Epithelial cell of prostate (primary cell): ENCODE measurements around the gene MEIOSIN.
"Not testable (repeated sequence)": the region's sequence is repeated elsewhere in the genome, so short reads cannot be mapped to it uniquely, and the experiment has no call there.

Source experiments
- DNase-seq: peaks from one replicate; pipeline ENCODE4 v3.0.0-alpha.2; 2011; ENCODE audit warnings: low read depth, low spot score
- H3K27ac ChIP-seq: fragments of 450-650 bp; 2 replicates; pipeline ENCODE4 v1.5.1; 2017; ENCODE audit warnings: mild to moderate bottlenecking

Gene MEIOSIN

DNA sequence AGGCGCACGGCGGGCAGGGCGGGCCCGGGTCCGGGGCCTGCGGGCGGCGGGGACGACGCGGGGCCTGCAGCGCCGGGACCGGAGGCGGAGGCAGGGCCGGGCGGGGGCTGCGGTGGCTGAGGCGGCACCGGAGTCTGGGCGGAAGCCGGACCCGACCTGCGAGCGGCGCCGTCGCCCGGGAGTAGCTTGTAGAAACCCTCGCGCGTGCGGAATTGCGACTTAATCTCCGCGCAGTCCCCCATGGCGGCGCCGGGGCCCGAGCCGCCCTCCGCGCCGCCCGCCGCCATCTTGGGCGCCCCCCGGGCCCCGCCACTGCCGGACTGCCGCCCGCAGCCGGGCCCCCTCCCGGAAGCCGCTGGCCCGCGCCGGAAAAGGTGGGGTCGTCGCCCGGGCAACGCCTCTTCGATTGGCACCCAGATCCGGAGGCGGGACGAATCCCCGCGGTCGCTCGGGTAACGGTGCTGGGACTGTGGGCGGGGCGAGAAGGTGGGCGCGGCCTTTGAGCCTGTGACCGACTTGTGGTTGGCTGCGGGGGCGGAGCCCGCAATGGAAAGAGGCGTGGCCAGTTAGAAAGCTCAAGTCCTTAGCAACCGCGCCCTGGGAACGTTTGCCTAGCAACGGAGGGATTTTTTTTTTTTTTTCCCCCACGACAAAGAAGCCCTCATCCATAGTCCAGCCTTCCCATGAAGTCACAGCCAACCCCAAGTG is 59.4 kb downstream of the MEIOSIN start, which contains the start of gene DMWD:
Gene DMWD (minus strand): TSS at position 376 of the 708 bp plus-strand sequence. CDS start 89 bp downstream, at position 287.
- H3K27ac ChIP-seq = peak within 1 kb of the TSS; percentile 39
- peak; percentile 83 for DNase-seq

- no peak overlapping the region for H3K27ac ChIP-seq
- no peak for DNase-seq
Observed at GRCh38 chr19:45793178-45793564, 59.9 kb downstream of the MEIOSIN start.

DNA sequence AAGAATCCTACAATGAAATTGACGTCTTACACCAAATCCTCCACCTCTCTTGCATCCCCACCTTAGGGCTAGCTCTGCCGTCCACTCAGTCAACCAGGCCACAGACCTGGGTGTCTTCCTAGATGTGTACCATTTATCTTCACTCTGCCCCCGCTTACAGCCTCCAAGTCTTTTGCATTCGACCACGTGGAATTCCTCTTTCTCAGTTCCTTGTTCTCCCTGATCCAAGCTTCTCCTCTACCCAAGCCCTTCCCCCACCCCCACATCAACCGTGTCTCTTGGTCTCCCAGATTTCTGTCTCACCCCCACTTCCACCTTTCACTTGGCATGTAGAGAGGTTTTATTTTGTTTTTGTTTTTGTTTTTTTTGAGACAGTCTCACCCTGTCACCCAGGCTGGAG is 60.6 kb downstream of the MEIOSIN start:
- DNase-seq = no peak
- H3K27ac ChIP-seq = no peak overlapping the region

DNA sequence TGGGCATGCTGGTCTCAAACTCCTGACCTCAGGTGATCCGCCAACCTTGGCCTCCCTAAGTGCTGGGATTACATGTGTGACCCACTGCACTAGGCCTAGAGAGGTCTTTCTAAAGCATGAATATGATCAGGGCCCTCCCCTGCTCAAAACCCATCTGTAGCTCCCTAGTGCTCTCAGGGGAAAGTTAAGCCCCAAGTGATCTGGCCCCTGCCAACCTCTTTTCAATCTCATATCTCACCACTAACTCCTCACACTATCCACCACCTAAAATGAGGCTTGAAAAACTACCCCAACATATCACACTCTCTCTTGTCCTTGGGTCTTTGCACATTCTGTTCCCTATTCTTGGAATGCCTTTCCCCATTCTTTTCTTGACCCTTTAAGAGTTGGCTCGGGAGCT is 61.4 kb downstream of the MEIOSIN start:
- no peak overlapping the region for H3K27ac ChIP-seq
- no peak for DNase-seq

DNA sequence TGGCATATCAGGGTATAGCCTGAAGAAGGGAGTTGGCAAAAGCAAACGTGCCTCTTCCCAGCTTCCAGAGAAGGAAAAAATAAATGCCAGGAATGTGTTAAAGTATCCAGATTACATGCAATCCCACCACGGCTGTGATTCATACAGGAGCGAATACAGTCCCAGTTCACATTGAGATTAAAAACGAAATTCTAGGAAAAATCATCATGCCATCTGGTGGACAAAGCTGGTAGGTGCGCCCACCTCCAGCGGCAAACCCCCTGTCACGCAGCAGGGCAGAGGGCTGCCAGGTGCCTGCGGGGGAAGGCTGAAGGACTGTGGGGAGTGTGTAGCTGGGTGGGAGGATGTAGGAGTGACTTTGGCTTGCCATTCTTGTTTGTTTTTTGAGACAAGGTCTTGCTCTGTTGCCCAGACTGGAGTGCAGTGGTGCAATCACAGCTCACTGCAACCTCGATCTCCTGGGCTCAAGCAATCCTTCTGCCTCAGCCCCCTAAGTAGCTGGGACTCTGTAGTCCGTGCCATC is 65.8 kb downstream of the MEIOSIN start:
- H3K27ac ChIP-seq = no peak overlapping the region
- no peak for DNase-seq

DNA sequence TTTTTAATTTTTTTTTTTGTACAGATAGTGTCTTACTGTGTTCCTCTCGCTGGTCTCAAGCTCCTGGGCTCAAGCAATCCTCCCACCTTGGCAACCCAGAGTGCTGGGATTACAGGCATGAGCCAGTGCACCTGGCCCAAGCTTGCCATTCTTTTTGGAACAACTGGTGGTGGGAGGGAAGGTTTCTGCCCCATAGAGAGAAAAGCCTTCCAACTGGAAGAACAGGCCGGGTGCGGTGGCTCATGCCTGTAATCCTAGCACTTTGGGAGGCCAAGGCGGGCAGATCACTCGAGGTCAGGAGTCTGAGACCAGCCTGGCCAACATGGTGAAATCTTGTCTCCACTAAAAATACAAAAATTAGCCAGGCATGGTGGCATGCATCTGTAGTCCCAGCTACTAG is 66.3 kb downstream of the MEIOSIN start:
- not testable (repeated sequence) for H3K27ac ChIP-seq, DNase-seq

DNA sequence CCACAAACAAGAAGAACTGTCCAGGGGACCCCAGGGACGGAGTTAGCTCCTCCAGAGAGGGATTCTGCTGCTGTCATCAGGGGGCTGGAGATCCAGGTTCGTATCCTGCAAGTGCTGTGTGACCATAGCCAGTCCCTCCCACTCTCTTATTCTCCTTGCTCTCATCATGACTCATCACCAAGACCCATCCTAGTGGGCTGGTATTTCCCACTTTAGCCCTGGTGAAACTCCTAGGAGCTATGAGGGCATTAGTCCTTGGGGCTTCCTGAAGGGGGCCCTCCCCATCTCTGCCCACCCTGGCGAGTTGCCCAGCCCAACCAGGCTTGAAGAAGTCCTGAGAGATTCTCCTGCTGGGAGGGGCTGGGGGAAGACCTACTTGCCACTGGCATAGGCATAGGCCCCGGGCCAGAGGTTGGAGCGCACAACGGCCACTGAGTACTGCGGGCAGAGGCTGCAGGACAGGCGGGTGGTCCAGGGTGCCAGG is 66.9 kb downstream of the MEIOSIN start:
- DNase-seq = no peak

GRCh38 chr19:45801603-45802175 is 68.5 kb downstream of the MEIOSIN start:
- H3K27ac ChIP-seq = no peak overlapping the region
- no peak for DNase-seq

More for the DNA sequence above, 66.9 kb downstream of the MEIOSIN start:
- no peak overlapping the region for H3K27ac ChIP-seq

DNA sequence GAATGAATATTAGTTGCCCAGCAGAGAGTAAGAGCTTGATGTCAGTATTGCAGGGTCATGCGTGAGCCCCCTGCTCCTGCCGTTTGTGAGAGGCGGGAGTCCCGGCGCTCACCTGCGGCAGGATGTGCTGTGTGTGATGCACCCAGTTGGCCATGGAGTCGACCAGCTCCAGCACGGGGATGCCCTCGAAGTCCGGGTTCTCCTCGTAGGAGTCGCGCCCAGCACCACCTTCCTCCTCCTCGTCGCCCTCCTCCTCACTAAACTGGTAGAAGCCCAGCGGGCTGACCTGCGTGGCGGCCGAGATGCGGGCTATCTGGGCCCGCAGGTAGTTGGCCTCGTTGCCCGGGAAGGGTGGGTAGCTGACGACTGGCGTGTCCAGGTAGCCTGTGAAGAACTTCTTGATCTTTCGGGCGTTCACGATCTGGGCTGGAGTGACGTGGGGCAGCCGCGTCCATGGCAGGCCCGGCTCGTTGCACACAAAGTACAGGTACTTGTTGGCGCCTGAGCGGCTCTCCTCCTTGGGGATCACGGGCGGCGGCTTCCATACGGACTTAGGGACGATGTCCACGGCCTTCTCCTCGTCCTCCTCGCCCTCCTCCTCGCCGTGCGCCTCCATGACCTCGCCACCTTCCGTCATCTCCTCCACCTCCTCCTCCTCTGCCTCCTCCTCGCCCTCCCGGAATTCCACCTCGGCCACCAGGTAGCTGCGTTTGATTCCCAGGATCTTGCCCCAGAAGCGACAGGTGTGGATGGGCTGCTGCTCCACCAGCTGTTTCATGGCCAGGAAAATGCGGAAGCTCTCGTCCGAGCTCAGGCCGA is 71.1 kb downstream of the MEIOSIN start:
- no peak for DNase-seq
- H3K27ac ChIP-seq = no peak overlapping the region

GRCh38 chr19:45804959-45805230 is 71.7 kb downstream of the MEIOSIN start:
- DNase-seq = no peak
- no peak overlapping the region for H3K27ac ChIP-seq

DNA sequence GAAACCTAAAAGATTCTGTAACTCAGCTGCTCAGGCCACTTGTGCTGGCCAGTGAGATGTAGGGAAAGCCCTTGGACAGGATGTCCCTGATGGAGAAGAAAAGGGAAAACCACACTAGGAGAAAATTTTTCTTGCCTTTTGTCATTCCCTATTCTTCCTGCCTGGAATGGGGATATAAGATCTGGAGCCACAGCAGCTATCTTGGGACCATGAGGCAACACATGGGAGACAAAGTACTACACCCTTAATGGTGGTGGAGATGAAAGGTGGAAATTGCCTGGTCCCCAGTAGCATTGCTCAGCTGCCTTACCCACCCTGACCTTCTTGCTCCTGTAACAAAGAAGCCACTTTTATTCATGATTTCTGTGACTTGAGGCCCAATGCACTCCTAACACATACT is 72.5 kb downstream of the MEIOSIN start:
- no peak overlapping the region for H3K27ac ChIP-seq
- DNase-seq = no peak

GRCh38 chr19:45809643-45810159 is 76.5 kb downstream of the MEIOSIN start:
- H3K27ac ChIP-seq = peak overlapping the region; percentile 60
- DNase-seq = no peak

DNA sequence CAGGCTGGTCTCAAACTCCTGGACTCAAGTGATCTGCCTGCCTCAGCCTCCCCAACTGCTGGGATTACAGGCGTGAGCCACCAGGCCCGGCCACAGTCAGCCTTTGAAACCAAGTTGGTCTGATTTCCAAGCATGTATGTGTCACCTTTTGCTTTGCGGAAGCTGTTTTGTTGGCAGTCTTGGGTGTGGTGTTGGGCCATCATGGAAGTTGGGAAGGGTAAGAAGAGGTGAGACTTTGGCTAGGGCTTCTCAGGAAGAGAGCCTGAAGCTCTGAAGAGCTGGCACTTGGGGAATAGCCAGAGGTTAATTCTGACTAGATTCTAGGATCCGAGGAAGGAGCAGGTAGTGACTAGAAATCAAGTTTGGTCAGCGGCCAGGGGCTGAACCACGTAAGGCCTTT is 79.1 kb downstream of the MEIOSIN start:
- H3K27ac ChIP-seq = peak overlapping the region; percentile 22
- DNase-seq = no peak
